Measurements from ENCODE around the gene LIN37. TPM values are rescaled to one million over a fixed set of nuclear protein-coding genes. Genes with fewer than 3 reads are reported as not detected.

LIN37 gene
- total RNA-seq, 1 experiment from 2014 or later = 10.1 TPM

DNA sequence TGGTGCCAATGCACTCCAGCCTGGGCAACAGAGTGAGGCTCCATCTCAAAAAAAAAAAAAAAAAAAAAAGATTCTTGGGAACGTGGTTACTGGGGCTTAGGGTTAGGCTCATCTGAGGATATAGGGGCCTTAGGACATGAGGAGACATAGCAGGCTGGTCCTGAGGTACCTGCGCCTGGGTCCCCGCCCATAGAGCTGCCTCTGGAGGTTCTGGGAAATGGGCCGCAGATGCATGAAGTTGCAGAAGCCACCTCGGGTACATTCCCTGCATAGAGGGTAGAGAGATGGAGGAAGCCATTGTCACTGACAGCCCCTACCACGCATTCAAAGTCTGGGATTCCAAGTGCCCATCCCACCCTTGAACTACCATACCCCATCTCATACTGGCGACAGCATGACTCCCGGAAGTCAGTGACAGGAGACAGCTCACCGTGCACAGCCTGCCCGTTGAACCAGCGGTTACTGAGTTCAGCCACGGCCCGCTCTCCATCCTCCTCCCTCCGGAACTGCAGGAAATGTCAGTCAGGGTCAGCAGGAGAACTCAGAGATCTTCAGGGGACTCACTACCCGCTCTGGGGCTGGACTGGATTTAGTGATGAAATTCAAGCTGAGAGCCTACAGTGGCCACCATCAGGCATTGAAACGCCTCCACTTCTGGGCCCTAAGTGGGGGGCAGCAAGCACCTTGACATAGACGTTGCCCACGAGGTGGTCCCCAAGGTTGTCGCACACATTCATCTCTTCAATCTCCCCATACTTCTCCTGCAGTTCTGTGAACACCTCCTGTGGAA lies 4.5 kb upstream of the LIN37 start:
- ChIA-PET POLR2A (interaction anchor here (1.3 to 1.7 kb wide), 2 partner anchors 14 to 17 kb away, joined by 3 to 4 read pairs; no protein-coding TSS in a partner anchor), RAD21 (ENCODE audit: low non-redundant PET in 1 of 2, low total read pairs in 2 of 2, uncharacterized antibody in 2 of 2, unreplicated experiment in 2 of 2) (interaction anchor here in 1 of 2 experiments (1.7 kb wide), 1 partner anchor 76 kb away, joined by 6 read pairs; no protein-coding TSS in a partner anchor), CTCF (interaction anchor here (2.2 kb wide), 1 partner anchor 76 kb away, joined by 6 read pairs; no protein-coding TSS in a partner anchor)
- Histone ChIP-seq H2AFZ (ENCODE audit: low read depth, low read length, poor library complexity, severe bottlenecking) (no peak overlapping the region), H3K36me3 (ENCODE audit: control insufficient read depth in 1 of 2, insufficient read depth in 2 of 2, low read length in 2 of 2) (no peaks in the 10 kb centered on the region; a peak in 2 of 4 replicates), H3K9me2 (ENCODE audit: insufficient read depth) (no peaks in the 10 kb centered on the region), H4K20me1 (ENCODE audit: insufficient read depth) (no peaks in the 10 kb centered on the region), H3K9ac (ENCODE audit: low read length) (no peak overlapping the region), H3K27ac (ENCODE audit: low read depth, low read length) (peak overlapping the region; percentile 78), H3K27me3 (ENCODE audit: insufficient read depth, low read length) (no peaks in the 10 kb centered on the region), H3K9me3 (ENCODE audit: control insufficient read depth in 1 of 2, insufficient read depth in 1 of 2, low read depth in 1 of 2, low read length in 2 of 2) (no peaks in the 10 kb centered on the region), H3K4me2 (ENCODE audit: low read length) (peak overlapping the region; percentile 99), H3K79me2 (ENCODE audit: insufficient read depth, low read length) (peaks cover 15% of the 10 kb centered on the region), H3K4me3 (replicated peaks in 1 of 2; ENCODE audit: low read depth in 1 of 2, low read length in 2 of 2) (peak overlapping the region; percentile 93 to 99), H3K4me1 (ENCODE audit: control insufficient read depth in 1 of 2, insufficient read depth in 2 of 2, low read length in 2 of 2) (peaks cover 29 to 42% of the 10 kb centered on the region in 2 experiments)
- TF ChIP-seq, protein P1, sequence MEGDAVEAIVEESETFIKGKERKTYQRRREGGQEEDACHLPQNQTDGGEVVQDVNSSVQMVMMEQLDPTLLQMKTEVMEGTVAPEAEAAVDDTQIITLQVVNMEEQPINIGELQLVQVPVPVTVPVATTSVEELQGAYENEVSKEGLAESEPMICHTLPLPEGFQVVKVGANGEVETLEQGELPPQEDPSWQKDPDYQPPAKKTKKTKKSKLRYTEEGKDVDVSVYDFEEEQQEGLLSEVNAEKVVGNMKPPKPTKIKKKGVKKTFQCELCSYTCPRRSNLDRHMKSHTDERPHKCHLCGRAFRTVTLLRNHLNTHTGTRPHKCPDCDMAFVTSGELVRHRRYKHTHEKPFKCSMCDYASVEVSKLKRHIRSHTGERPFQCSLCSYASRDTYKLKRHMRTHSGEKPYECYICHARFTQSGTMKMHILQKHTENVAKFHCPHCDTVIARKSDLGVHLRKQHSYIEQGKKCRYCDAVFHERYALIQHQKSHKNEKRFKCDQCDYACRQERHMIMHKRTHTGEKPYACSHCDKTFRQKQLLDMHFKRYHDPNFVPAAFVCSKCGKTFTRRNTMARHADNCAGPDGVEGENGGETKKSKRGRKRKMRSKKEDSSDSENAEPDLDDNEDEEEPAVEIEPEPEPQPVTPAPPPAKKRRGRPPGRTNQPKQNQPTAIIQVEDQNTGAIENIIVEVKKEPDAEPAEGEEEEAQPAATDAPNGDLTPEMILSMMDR (IDR thresholded peaks at IDR 0.05 in 2 of 3, conservative IDR thresholded peaks at IDR 0.05 in 1 of 3; ENCODE audit: borderline replicate concordance in 1 of 3, insufficient read depth in 1 of 3, low read depth in 2 of 3, low read length in 2 of 3) = no peak
- TF ChIP-seq EGR1 (IDR thresholded peaks at IDR 0.05; ENCODE audit: low read depth) (no peak), ELF1 (IDR thresholded peaks at IDR 0.05; ENCODE audit: borderline replicate concordance, low read depth) (no peak), SP1 (IDR thresholded peaks at IDR 0.05; ENCODE audit: low read depth) (no peak), POLR2A (IDR thresholded peaks at IDR 0.05; ENCODE audit: borderline replicate concordance, extremely low read depth, insufficient read depth, insufficient read length) (no peak), SRF (IDR thresholded peaks at IDR 0.05; ENCODE audit: low read depth) (no peak), RAD21 (IDR thresholded peaks at IDR 0.05; ENCODE audit: low read depth) (no peak), POLR2AphosphoS5 (IDR thresholded peaks at IDR 0.05; ENCODE audit: low read depth, low read length) (no peak), YY1 (IDR thresholded peaks at IDR 0.05; ENCODE audit: extremely low read depth, insufficient replicate concordance, low read depth, low read length) (no peak), ZNF274 (IDR thresholded peaks at IDR 0.05; ENCODE audit: low read depth, low read length) (no peak), JUND (IDR thresholded peaks at IDR 0.05) (no peak)
- TF ChIP-seq, protein P2, sequence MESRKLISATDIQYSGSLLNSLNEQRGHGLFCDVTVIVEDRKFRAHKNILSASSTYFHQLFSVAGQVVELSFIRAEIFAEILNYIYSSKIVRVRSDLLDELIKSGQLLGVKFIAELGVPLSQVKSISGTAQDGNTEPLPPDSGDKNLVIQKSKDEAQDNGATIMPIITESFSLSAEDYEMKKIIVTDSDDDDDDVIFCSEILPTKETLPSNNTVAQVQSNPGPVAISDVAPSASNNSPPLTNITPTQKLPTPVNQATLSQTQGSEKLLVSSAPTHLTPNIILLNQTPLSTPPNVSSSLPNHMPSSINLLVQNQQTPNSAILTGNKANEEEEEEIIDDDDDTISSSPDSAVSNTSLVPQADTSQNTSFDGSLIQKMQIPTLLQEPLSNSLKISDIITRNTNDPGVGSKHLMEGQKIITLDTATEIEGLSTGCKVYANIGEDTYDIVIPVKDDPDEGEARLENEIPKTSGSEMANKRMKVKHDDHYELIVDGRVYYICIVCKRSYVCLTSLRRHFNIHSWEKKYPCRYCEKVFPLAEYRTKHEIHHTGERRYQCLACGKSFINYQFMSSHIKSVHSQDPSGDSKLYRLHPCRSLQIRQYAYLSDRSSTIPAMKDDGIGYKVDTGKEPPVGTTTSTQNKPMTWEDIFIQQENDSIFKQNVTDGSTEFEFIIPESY (IDR thresholded peaks at IDR 0.05; ENCODE audit: extremely low read depth, insufficient replicate concordance, low read length) = no peak
- TF ChIP-seq, protein P3, sequence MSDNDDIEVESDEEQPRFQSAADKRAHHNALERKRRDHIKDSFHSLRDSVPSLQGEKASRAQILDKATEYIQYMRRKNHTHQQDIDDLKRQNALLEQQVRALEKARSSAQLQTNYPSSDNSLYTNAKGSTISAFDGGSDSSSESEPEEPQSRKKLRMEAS (IDR thresholded peaks at IDR 0.05) = no peak
- BruUV-seq (replicated peaks) = no TSS peak
- no peak for ATAC-seq
- DNase-seq (ENCODE audit: low read depth, low spot score) = no peak
- intact Hi-C loops (cut with micrococcal nuclease) = loop anchor here (1.0 kb wide), 1 partner anchor 187 kb away; no protein-coding TSS in a partner anchor

Measured in HCT116 (cell line).